Gastrocnemius medialis (tissue), 4 donors: ENCODE measurements around the gene TP53INP2.

Source experiments
- CTCF ChIP-seq, 5 experiments: fragments of 450-650 bp in 3 of 5; fragments of 200-600 bp in 2 of 5; sonication (generic) in 2 of 5; IDR thresholded peaks in 4 of 5; conservative IDR thresholded peaks in 1 of 5; 1 replicate in 4 of 5; 2 replicates in 1 of 5; pipeline ENCODE4 v1.5.1; 2016 to 2019; ENCODE audit warnings: antibody characterized with exemption in 5 of 5, mild to moderate bottlenecking in 3 of 5, moderate library complexity in 3 of 5
- POLR2A ChIP-seq, 2 donors: fragments of 450-650 bp; IDR thresholded peaks; one replicate each; pipeline ENCODE4 v1.6.1; 2017; ENCODE audit warnings: antibody characterized with exemption in 2 of 2, mild to moderate bottlenecking in 2 of 2, moderate library complexity in 2 of 2

GRCh38 chr20:34693414-34693813 lies 10.7 kb upstream of the TP53INP2 start:
- no peak for TF ChIP-seq CTCF (IDR thresholded peaks at IDR 0.05 in 4 of 5, conservative IDR thresholded peaks at IDR 0.05 in 1 of 5)
- TF ChIP-seq POLR2A (IDR thresholded peaks at IDR 0.05), result no peak
